Type B pancreatic cell (in vitro differentiated cells): ENCODE measurements around the gene DDAH2. TPM values are rescaled to one million over a fixed set of nuclear protein-coding genes. Genes with fewer than 3 reads are reported as not detected.

Experiments
- DNase-seq: peaks from one replicate; pipeline ENCODE4 v3.0.0; 2021; ENCODE audit warnings: mixed read lengths; ENCODE audit not compliant: unreplicated experiment; ENCODE audit errors: extremely low spot score
- H3K27ac Mint-ChIP-seq: 2 replicates; pipeline ENCODE4 v1.8.0; 2021; ENCODE audit warnings: mild to moderate bottlenecking, mixed read lengths
- H3K27me3 Mint-ChIP-seq: 2 replicates; pipeline ENCODE4 v1.8.0; 2021; ENCODE audit warnings: mixed read lengths
- H3K36me3 Mint-ChIP-seq: 2 replicates; pipeline ENCODE4 v1.8.0; 2021; ENCODE audit warnings: mixed read lengths
- H3K4me1 Mint-ChIP-seq: one replicate; pipeline ENCODE4 v1.8.0; 2021; ENCODE audit warnings: mixed read lengths; ENCODE audit not compliant: unreplicated experiment
- H3K4me3 Mint-ChIP-seq: 2 replicates; pipeline ENCODE4 v1.8.0; 2021; ENCODE audit warnings: mild to moderate bottlenecking, mixed read lengths
- H3K9me3 Mint-ChIP-seq: 2 replicates; pipeline ENCODE4 v1.8.0; 2021; ENCODE audit warnings: mixed read lengths
- CTCF ChIP-seq: fragments of 200-600 bp; sonication (generic); conservative IDR thresholded peaks from 2 replicates; pipeline ENCODE4 v1.5.0; 2021; ENCODE audit warnings: antibody characterized with exemption, mild to moderate bottlenecking
- total RNA-seq: library from RNA; stranded (reverse); gene quantifications from 2 replicates; pipeline ENCODE4 v1.2.1, GENCODE V29; 2021; ENCODE audit warnings: low replicate concordance

The DDAH2 gene
- total RNA-seq, 1 donor from 2014 or later = 138 TPM

GRCh38 chr6:31691564-31692108 is 37.5 kb downstream of the DDAH2 start:
- no peaks in the 10 kb centered on the region for H3K4me1 Mint-ChIP-seq
- H3K27ac Mint-ChIP-seq = no peak overlapping the region
- DNase-seq = no peak
- no peak overlapping the region for H3K4me3 Mint-ChIP-seq
- no peaks in the 10 kb centered on the region for H3K9me3 Mint-ChIP-seq
- H3K36me3 Mint-ChIP-seq = peaks cover 8% of the 10 kb centered on the region
- TF ChIP-seq CTCF = no peak
- H3K27me3 Mint-ChIP-seq = no peaks in the 10 kb centered on the region

- H3K4me1 Mint-ChIP-seq = no peaks in the 10 kb centered on the region
- TF ChIP-seq CTCF = no peak
- no peaks in the 10 kb centered on the region for H3K9me3 Mint-ChIP-seq
- peaks cover 12% of the 10 kb centered on the region for H3K36me3 Mint-ChIP-seq
- no peak for DNase-seq
- no peak overlapping the region for H3K4me3 Mint-ChIP-seq
- H3K27ac Mint-ChIP-seq = no peak overlapping the region
- no peaks in the 10 kb centered on the region for H3K27me3 Mint-ChIP-seq
Measured at GRCh38 chr6:31691078-31691463, 38.0 kb downstream of the DDAH2 start.

- Mint-ChIP-seq H3K9me3 (no peaks in the 10 kb centered on the region), H3K4me1 (no peaks in the 10 kb centered on the region), H3K27me3 (no peaks in the 10 kb centered on the region), H3K36me3 (peaks cover 13% of the 10 kb centered on the region), H3K27ac (peak overlapping the region; percentile 90), H3K4me3 (peak overlapping the region; percentile 31)
- DNase-seq = no peak
- TF ChIP-seq CTCF = no peak
Measured at GRCh38 chr6:31690231-31691077, 38.6 kb downstream of the DDAH2 start.

GRCh38 chr6:31689249-31690110 is 39.6 kb downstream of the DDAH2 start:
- H3K9me3 Mint-ChIP-seq = no peaks in the 10 kb centered on the region
- peak overlapping the region; percentile 90 for H3K27ac Mint-ChIP-seq
- H3K4me1 Mint-ChIP-seq = no peaks in the 10 kb centered on the region
- no peak overlapping the region for H3K4me3 Mint-ChIP-seq
- no peak for DNase-seq
- no peaks in the 10 kb centered on the region for H3K27me3 Mint-ChIP-seq
- TF ChIP-seq CTCF = peak; percentile 57
- peaks cover 13% of the 10 kb centered on the region for H3K36me3 Mint-ChIP-seq

- Mint-ChIP-seq H3K4me1 (peaks cover 6% of the 10 kb centered on the region), H3K36me3 (peaks cover 13% of the 10 kb centered on the region), H3K9me3 (no peaks in the 10 kb centered on the region), H3K27me3 (no peaks in the 10 kb centered on the region), H3K27ac (no peak overlapping the region), H3K4me3 (no peak overlapping the region)
- no peak for TF ChIP-seq CTCF
- no peak for DNase-seq
Measured at GRCh38 chr6:31687860-31688693, 41.0 kb downstream of the DDAH2 start.
